GM21723 (cell line): ENCODE results near the gene COL6A1.

Source experiments
- ATAC-seq: cut with Tn5 transposase; IDR thresholded peaks from one replicate; pipeline ENCODE4 v1.9.1; 2021; ENCODE audit warnings: mild to moderate bottlenecking, moderate library complexity; ENCODE audit not compliant: unreplicated experiment

COL6A1 gene, protein sequence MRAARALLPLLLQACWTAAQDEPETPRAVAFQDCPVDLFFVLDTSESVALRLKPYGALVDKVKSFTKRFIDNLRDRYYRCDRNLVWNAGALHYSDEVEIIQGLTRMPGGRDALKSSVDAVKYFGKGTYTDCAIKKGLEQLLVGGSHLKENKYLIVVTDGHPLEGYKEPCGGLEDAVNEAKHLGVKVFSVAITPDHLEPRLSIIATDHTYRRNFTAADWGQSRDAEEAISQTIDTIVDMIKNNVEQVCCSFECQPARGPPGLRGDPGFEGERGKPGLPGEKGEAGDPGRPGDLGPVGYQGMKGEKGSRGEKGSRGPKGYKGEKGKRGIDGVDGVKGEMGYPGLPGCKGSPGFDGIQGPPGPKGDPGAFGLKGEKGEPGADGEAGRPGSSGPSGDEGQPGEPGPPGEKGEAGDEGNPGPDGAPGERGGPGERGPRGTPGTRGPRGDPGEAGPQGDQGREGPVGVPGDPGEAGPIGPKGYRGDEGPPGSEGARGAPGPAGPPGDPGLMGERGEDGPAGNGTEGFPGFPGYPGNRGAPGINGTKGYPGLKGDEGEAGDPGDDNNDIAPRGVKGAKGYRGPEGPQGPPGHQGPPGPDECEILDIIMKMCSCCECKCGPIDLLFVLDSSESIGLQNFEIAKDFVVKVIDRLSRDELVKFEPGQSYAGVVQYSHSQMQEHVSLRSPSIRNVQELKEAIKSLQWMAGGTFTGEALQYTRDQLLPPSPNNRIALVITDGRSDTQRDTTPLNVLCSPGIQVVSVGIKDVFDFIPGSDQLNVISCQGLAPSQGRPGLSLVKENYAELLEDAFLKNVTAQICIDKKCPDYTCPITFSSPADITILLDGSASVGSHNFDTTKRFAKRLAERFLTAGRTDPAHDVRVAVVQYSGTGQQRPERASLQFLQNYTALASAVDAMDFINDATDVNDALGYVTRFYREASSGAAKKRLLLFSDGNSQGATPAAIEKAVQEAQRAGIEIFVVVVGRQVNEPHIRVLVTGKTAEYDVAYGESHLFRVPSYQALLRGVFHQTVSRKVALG

DNA sequence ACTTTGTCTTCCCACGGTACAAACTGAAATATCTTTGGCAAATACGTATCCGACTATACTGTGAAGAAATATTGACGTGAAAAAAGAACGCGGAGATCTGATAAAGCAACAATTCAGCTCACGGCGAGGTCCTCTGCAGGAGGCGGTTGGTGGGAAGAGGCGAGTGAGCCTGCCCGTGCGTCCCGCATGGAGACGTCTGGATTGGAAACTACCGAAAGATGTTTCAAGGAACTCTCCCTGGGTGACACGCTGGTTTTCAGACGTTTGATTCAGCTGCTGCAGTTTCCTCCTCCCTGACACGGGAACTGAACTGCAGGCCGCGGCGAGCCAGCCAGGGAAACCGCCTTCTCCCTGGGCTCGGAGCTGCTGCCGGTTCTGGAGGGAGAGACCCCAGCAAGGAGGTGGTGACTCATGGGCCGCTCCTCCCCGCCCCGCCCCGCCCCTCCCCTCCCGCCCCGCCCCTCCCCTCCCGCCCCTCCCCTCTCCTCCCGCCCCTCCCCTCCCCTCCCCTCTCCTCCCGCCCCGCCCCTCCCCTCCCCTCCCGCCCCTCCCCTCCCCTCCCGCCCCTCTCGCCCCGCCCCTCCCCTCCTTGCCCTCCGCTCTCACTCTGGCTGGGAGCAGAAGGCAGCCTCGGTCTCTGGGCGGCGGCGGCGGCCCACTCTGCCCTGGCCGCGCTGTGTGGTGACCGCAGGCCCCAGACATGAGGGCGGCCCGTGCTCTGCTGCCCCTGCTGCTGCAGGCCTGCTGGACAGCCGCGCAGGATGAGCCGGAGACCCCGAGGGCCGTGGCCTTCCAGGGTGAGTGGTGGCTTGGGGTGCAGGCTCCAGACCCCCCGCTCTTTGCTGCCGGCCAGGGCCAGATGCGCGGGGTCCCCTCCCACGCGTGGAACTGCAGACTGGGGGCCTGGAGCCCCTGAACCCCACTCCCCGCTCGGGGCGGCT, at the start of gene COL6A1:
TSS of gene COL6A1 (plus strand) at position 620 of the 941 bp plus-strand sequence. CDS start at position 701, 81 bp downstream.
- no peak for ATAC-seq

DNA sequence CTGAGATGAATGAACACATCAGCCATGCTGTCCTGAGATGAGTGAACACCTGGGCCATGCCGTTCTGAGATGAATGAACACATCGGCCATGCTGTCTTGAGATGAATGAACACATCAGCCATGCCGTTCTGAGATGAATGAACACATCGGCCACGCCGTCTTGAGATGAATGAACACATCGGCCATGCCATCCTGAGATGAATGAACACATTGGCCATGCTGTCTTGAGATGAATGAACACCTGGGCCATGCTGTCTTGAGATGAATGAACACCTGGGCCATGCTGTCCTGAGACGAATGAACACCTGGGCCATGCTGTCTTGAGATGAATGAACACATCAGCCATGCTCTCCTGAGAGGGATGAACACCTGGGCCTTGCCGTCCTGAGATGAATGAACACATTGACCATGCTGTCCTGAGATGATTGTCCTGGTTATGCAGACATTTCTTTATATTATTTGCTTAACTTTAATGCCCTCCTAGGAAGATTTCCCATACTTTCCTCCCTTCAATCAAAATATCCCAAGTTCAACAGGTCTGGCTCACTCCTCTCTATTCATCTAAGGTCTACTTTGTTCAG, 48.6 kb upstream of the COL6A1 start:
- ATAC-seq, result no peak

DNA sequence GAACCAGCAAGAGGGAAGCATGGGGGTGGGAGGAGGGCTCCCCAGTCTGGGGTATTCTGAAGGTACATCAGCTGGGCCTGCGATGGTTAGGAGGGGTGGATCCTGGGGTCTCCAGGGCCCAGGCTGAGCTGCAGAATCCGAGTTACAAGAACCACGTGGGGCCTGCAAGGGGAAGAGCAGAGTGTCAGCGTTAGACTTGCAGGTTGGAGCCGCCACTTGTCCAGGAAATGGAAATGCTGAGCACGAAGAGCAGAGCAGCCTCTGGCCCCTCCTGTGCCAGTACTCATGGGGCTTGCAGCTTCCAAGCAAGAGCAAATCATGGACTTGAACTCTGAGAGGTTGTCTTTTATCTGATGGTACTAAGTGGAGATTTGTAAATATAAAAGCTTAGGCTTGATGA, 47.5 kb upstream of the COL6A1 start:
- no peak for ATAC-seq

DNA sequence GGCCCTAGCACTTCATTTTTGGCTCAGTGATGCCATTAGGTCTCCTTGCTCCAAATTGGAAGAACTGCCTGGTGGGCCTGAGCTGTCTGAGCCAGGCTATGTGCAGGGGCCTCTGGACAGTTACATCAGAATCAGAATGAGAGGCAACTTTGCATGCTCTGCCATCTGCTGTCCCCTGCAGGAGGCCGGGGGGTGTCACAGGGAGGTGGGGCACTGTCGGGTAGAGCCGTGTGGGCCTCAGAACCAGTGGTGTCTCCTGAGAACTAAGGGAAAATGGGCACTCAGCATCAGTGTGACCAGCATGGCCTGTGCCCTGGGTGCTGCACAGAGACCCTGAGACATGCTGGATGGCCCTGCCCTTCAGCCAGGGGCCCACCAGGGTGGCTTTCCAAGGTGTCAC, 47.0 kb upstream of the COL6A1 start:
- ATAC-seq, result no peak

DNA sequence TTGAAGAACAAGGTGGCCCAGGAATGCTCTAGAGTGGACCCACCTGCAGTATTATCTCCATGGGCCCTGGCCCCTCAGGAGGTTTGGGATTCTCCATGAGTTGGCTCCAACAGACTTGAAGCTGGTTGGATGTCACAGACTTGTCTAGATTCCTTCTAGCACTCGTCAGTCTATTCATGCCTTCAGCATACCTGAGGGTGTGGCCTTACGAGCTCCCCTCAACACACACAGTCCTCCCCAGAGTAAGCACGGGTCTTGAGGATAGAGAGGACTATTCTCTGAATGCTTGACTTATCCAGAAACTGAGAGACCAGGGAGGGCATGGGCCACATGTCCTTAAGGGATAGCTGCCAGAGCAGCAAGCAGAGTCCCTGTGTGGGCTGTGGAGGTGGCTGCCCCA, 45.9 kb upstream of the COL6A1 start:
- no peak for ATAC-seq

DNA sequence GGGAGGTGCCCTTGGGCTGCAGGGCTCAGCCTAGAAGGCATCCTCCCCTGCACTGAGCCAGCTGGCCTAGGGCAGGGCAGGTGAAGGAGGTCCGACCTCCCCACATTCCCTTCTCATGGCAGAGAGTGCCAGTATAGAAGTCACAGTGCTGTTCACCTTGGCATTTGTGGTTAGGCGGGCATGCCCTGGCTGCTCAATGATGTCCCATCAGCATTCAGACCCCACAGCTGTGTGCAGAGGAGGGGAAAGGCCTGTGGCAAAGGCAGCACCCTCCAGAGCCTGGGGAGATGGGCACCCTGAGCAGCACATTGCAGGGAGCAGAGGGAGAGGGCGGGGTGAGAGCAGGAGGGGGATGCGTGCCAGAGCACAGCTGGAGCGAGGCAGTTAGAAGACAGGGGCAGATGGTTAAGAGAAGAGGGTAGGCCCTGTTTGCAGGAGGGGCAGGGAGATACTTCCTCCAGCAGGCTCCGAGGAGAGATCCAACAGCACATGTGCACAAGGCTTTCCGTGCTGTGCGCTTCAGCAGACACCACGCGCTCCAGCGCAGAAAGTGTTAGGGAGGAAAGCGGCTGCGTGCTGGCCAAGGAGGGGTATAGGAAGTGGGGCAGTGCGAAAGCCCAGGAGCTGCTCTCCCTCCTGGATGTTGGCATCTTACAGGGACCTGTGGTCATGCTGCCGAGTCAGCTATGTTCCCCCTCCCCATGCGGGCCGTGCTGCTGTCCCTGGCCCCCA, 43.7 kb upstream of the COL6A1 start:
- no peak for ATAC-seq

DNA sequence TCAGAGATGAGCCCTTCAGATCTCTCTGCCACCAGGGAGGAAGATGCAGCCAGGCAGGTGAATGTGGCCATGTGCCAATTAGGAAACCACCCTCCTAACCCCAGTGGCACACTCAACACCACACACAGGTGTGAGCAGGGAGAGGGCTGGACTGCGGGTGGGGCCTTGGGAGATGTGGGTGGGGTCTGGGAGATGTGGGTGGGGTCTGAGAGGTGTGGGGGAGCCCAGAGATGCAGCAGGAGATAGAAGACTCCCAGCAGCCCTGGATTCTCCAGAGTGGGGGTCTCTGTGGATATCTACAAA, 43.2 kb upstream of the COL6A1 start:
- no peak for ATAC-seq

DNA sequence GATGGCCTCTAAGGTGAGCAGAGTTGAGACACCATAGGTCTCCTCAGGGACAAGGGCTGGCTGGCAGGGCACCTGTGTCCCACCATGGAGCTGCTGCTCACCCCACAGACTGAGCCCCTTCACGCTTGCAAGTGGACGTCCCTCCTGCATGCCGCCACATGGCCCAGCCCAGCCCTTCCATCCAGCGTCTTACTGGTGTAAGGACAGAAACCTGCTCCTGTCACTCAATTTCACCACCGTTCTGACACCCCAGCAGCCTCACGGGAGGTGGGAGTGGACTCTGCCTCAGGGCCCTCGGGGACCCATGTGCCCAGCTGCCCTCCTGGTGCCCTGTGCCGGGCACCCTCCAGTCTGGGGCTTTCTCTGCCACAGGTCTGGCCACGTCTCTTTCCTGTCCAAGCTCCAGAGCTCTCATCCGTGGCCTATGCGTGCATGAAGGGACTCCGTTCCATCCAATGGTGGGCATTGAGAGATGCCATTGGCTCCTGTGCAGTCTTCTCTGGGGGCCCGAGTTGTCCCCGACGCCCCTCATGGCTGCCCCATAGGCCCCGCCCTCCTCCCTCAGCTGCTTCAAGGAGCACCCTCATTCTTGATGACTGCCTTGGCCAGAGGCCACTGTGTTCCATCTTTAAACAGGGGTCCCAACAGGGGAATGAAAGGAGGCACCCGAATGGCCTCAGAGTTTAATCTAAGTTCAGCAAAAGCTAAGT, 42.6 kb upstream of the COL6A1 start:
- ATAC-seq, result no peak

DNA sequence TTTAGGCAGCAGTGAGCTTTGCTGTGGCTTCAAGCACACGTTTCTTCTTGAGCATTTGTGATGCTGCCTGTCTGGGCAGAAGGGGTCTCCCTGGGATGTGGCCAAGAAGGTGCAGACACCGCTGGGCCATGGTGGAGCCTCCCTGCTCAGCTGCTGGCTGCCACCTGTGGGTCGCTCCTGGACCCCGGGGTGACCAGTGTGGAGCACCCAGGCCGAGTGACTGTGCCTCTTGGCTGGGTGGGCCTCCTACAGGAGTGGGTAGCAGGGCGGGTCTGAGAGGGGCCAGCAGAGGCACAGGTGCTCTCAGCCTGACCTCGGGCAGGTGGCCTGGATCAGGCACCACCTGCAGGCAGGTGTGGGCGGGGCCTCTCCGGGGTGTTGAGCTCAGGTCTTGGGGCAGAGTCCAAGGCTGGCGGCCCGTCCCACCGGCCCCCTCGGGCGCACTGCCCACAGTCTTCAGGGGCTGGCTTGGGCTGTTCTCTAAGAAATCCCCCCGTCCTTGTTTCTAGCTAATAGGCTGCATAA, 42.0 kb upstream of the COL6A1 start:
- no peak for ATAC-seq

DNA sequence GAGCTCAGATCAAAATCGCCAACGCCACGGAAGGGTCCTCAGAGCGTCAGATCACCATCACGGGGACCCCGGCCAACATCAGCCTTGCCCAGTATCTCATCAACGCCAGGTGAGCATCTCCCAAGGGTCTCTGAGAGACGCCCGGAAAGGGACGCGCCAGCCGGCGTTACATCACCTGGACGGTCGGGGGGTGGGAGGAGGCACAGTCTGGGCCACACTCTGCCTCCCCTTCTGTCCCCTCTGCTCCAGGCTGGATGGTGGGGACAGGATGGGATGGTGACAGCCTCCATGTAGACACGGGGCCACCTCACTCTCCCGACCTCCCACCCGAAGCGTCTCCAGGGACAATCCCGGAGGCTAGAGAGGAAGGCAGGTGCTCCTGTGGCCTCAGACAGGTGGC, 41.5 kb upstream of the COL6A1 start:
- ATAC-seq, result no peak

DNA sequence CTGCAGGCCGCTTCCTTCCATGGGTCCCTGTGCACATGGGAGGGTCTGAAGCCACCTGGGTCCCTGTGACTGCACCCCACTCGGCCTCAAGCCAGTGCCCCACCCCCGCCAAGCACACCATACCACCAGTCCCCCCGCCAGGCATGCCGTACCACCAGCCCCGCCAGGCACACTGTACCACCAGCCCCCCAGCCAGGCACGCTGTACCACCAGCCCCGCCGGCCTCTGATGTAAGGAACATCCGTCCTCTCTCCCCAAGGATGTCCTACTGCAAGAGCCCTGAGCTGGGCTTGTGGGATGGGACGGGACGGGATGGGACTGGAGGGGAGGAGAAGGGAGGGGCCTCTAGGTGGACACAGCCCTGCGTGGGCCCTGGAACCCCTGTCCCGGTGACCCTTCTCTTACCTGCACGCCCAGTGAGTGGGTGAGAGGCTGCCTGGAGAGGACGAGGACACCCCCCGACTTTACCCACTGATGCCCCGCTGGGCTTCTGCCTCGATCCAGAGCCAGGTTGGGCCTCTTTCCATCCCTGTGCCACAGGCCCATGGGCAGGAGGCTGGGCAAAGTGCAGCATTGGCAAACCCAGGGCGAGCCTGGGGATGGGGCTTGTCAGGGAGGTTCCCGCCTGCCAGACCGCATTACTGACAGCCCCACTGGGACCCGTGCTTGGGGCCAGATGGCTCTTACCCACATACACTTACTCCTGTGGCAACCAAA, 40.8 kb upstream of the COL6A1 start:
- ATAC-seq, result no peak

DNA sequence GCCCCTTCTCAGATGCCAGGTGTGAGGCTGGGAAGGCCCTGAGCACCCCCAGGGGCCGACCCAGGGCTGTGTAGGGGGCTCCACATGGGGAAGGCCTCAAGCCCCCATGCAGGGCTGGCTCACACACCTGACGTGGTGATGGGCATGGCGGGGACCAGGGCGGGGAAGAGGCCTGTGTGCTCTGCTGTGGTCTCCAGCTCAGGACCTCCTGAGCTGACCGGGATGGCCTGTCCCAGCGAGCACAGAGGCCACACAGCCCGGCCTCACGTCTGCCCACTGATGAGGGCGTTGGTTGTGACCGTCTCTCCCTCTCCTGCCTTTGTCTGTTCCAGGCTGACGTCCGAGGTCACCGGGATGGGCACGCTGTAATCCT, 40.2 kb upstream of the COL6A1 start:
- no peak for ATAC-seq

DNA sequence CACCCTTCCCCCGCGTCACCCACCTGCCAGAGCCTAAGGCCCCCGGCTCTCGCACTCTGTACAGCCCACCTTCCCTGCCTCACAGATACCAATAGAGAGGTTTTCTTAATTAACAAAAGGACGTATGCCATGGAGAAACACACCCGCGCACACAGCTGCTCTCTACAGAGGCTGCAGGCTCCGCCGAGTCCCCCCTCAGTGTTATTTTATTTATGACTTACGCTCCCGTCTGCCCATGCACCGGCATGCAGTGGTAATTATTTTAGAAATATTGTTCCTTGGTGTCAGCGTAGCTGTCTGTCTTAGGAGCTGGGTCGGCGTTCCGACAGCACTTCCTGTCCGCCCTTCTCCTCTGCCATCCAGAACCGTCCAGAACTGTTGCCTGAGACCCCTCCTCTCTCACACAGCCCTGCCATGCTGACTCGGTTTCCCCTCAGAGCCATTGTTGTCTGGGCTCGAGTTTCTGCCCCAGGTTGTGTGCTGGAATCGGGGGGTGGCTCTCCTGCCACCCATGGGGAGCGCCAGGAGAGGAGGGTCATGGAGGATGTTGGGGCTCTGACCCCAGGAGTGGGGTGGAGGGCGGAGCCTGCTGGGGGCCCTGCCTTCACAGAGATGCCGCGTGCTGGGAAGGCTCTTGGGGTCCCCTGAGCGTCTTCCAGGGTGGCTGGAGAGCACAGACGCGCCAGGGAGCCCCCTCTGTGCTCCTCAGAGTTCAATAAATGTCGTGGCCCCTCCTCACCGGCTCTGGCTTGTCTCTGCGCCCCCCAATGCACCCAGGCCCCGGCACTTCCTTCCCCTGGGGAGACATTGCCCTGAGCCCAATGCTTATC, 39.6 kb upstream of the COL6A1 start:
- no peak for ATAC-seq

DNA sequence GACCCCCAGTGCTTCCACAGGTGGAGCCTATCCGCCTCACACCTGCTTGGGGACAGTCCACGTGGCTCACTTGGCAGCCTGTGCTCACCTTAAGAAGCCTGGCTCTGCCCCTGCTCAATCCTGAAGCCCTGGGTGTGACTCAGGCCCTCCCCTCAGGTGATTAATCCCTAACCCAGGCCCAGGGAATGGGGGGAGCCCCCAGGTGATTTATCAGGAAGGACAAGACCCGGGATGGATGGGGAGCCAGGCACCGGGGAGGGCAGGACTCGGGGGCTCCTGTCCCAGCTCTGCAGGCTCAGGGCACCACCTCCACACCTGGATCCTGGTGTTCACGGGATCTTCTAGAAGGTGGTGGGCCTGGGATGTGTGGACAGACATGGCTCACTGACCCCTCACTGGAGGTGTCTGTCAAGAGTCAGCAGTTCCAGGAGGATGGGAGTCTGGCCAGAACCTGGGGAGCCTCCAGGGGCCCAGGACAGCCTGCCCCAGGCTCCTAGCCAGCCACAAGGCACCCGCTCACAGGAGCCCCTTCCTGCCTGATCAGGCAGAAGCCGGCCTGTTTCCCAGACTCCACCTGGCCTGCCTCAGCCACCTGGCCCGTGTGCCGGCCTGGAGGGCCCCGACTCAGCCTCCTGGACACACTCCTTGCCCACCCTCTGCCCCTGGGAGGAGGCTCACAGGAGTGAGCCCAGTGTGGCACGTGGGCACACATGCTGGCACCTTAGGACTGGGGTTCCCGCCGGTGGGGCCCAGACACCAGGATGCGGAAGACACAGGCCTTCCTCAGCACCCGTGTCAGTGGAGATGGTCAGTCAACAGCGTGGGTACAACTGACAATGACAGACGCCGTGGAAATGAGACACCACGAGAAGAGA, 38.6 kb upstream of the COL6A1 start:
- ATAC-seq, result no peak

DNA sequence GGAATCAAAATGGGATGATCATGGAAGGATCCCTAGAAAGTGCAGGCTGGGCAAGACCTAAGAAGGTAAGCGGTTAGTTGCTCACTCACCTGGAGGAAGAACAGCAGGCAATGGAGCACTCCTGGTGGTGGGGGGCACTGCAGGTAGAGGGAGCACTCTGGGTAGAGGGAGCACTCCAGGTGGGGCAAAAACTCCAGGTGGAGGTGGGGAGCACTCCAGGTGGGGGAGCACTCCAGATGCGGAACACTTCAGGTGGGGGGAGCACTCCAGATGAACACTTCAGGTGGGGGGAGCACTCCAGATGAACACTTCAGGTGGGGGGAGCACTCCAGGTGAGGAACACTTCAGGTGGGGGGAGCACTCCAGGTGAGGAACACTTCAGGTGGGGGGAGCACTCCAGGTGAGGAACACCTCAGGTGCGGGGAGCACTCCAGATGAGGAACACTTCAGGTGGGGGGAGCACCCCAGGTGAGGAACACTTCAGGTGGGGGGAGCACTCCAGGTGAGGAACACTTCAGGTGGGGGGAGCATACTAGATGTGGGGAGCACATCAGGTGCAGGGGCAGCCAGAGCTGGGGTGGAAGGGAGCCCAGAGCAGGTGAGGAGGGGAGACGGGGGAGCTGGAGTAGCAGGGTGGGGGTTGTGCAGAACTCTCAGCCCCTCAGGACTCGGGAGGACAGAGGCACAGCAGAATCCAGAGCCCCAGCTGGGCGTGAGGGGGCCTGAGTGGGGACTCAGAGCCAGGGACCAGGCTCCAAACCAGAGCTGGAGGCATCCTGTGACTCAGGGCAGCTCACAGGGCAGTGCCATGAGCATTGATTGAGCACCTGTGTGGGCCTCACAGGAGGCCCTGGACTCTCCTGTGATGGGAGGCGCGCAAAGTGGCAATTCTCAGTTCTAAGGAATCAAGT, 37.7 kb upstream of the COL6A1 start:
- no peak for ATAC-seq
